Mammary epithelial cell (primary cell): Measurements from ENCODE around the gene SOD3.

Experiments used
- EZH2 ChIP-seq: IDR thresholded peaks from 2 replicates; pipeline ENCODE4 v1.6.1; 2012; ENCODE audit warnings: low read length, inconsistent platforms, borderline replicate concordance
- TF ChIP-seq, protein P1 (sequence below), 2 donors: IDR thresholded peaks in 1 of 2; conservative IDR thresholded peaks in 1 of 2; 2 replicates each; pipeline ENCODE4 v1.5.1; 2011 to 2012; ENCODE audit warnings: inconsistent platforms in 2 of 2, low read length in 2 of 2, mild to moderate bottlenecking in 2 of 2, control low read depth in 1 of 2, low read depth in 1 of 2; ENCODE audit not compliant: insufficient read depth in 1 of 2; ENCODE audit errors: extremely low read depth in 1 of 2

- TF ChIP-seq, protein P1, sequence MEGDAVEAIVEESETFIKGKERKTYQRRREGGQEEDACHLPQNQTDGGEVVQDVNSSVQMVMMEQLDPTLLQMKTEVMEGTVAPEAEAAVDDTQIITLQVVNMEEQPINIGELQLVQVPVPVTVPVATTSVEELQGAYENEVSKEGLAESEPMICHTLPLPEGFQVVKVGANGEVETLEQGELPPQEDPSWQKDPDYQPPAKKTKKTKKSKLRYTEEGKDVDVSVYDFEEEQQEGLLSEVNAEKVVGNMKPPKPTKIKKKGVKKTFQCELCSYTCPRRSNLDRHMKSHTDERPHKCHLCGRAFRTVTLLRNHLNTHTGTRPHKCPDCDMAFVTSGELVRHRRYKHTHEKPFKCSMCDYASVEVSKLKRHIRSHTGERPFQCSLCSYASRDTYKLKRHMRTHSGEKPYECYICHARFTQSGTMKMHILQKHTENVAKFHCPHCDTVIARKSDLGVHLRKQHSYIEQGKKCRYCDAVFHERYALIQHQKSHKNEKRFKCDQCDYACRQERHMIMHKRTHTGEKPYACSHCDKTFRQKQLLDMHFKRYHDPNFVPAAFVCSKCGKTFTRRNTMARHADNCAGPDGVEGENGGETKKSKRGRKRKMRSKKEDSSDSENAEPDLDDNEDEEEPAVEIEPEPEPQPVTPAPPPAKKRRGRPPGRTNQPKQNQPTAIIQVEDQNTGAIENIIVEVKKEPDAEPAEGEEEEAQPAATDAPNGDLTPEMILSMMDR (conservative IDR thresholded peaks at IDR 0.05 in 1 of 2, IDR thresholded peaks at IDR 0.05 in 1 of 2; ENCODE audit: extremely low read depth in 1 of 2, insufficient read depth in 1 of 2, low read depth in 1 of 2, low read length in 2 of 2): no peak
- no peak for TF ChIP-seq EZH2
Measured at GRCh38 chr4:24837336-24837735, 42.0 kb downstream of the SOD3 start.
